WTC11 (cell line): Measurements from ENCODE around the gene METRN.

Source experiments
- ATF1 ChIP-seq: sonication (generic); formaldehyde crosslinking; IDR thresholded peaks from 2 replicates; pipeline ENCODE4 v1.8.1; 2023; ENCODE audit warnings: mild to moderate bottlenecking, moderate library complexity, missing genetic modification reagents
- ATF3 ChIP-seq: sonication (generic); formaldehyde crosslinking; conservative IDR thresholded peaks from 2 replicates; pipeline ENCODE4 v1.8.1; 2022; ENCODE audit warnings: mild to moderate bottlenecking, missing genetic modification reagents
- CDX4 ChIP-seq: fragments of 250-450 bp; sonication (Bioruptor Pico); IDR thresholded peaks from 2 replicates; pipeline ENCODE4 v1.9.0; 2021; ENCODE audit warnings: moderate library complexity, mild to moderate bottlenecking, inconsistent platforms, borderline replicate concordance
- HMGXB4 ChIP-seq: sonication (generic); formaldehyde crosslinking; IDR thresholded peaks from 2 replicates; pipeline ENCODE4 v1.8.1; 2023; ENCODE audit warnings: mild to moderate bottlenecking, moderate library complexity, missing genetic modification reagents
- USF1 ChIP-seq: sonication (generic); formaldehyde crosslinking; IDR thresholded peaks from 2 replicates; pipeline ENCODE4 v1.8.0; 2022; ENCODE audit warnings: mild to moderate bottlenecking, missing genetic modification reagents
- TF ChIP-seq, protein P1 (sequence below): fragments of 200-600 bp; IDR thresholded peaks from 2 replicates; pipeline ENCODE4 v1.8.0; 2022; ENCODE audit warnings: antibody characterized with exemption

DNA sequence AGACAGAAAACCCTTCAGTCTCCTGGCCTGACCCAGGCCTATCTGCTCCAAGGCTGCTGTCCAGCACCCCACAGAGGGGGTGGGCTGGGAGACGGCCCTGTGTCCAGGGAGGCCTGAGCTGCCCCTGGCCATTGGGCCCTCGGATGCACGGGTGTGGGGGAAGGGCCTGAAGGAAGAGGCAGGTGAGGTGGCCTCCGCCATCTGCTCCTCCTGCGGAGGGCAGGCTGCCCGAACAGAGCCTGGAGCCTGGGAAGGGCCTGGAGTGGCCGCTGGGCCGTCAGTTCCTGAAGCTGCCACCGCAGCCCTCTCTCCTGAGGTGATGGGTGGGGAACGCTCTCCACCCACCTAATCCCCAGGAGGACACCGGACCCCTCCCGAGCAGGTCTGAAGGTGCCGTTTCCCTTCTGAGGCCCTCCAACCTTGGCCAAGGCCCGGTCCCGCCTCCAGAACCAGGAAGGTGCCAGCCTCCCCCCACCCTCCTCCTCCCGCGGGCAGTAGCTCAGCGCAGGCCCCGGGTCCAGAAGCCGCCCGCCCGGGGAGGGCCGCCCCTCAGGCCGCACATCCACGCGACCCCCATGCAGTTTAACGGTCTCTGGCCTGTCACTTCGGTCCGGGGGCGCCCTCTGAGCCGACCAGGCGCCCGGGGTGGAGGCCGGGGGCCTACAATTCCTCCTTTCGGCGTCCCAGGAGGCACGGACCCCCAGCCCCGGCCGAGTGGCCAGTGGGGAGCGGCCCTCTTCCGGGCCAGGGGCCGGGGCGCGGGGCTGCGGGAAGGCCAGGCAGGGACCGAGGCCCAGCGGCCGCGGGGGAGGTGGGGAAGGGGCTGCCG lies 10.2 kb upstream of the METRN start:
- TF ChIP-seq, protein P1, sequence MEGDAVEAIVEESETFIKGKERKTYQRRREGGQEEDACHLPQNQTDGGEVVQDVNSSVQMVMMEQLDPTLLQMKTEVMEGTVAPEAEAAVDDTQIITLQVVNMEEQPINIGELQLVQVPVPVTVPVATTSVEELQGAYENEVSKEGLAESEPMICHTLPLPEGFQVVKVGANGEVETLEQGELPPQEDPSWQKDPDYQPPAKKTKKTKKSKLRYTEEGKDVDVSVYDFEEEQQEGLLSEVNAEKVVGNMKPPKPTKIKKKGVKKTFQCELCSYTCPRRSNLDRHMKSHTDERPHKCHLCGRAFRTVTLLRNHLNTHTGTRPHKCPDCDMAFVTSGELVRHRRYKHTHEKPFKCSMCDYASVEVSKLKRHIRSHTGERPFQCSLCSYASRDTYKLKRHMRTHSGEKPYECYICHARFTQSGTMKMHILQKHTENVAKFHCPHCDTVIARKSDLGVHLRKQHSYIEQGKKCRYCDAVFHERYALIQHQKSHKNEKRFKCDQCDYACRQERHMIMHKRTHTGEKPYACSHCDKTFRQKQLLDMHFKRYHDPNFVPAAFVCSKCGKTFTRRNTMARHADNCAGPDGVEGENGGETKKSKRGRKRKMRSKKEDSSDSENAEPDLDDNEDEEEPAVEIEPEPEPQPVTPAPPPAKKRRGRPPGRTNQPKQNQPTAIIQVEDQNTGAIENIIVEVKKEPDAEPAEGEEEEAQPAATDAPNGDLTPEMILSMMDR: no peak
- TF ChIP-seq CDX4 (no peak), ATF3 (CRISPR knock-in tag) (no peak), ATF1 (CRISPR knock-in tag) (no peak), USF1 (CRISPR knock-in tag) (no peak), HMGXB4 (CRISPR knock-in tag) (peak; percentile 38; the same call in 1 of the 2 replicates)
